AG04450 (cell line): ENCODE data around the gene SLC39A11. TPM values are rescaled to one million over a fixed set of nuclear protein-coding genes. Genes with fewer than 3 reads are reported as not detected.

ENCODE experiments used
- CTCF ChIA-PET: fragments of 300-600, 350-600 bp; formaldehyde crosslinking; extraction: SDS; loops from one replicate; lab custom pipeline; 2022; ENCODE audit warnings: antibody characterized with exemption, inconsistent platforms; lab: Charles Lee
- POLR2A ChIA-PET: fragments of 350-600 bp; formaldehyde crosslinking; extraction: SDS; loops from one replicate; lab custom pipeline; 2021; ENCODE audit warnings: antibody characterized with exemption, inconsistent platforms; lab: Yijun Ruan, JAX
- DNase-seq: peaks from one replicate; pipeline ENCODE4 v3.0.0-alpha.2; 2011; ENCODE audit warnings: low read depth, low spot score
- H3K27ac ChIP-seq: one replicate; pipeline ENCODE4 v1.5.1; 2012; ENCODE audit warnings: low read depth, low read length, control low read depth
- H3K27me3 ChIP-seq: one replicate; pipeline ENCODE4 v1.6.0; 2012; ENCODE audit warnings: low read length; ENCODE audit not compliant: control insufficient read depth, insufficient read depth
- H3K4me3 ChIP-seq: 2 replicates; pipeline ENCODE4 v1.5.1; 2011; ENCODE audit warnings: mild to moderate bottlenecking, low read depth, low read length, control low read depth
- H3K9me3 ChIP-seq: 2 replicates; pipeline ENCODE4 v1.5.1; 2012; ENCODE audit warnings: low read length; ENCODE audit not compliant: control insufficient read depth, insufficient read depth
- CTCF ChIP-seq: IDR thresholded peaks from 2 replicates; pipeline ENCODE4 v1.5.1; 2011; ENCODE audit warnings: low read depth, low read length, control low read depth, inconsistent platforms
- polyA plus RNA-seq: library from polyadenylated mRNA; depleted of rRNA; stranded (reverse); fragments of >200 nt; gene quantifications from 2 replicates; pipeline ENCODE4 v1.2.3, GENCODE V29; 2011

The SLC39A11 gene
- polyA plus RNA-seq, 1 experiment = 18.0 TPM

GRCh38 chr17:72644492-72644891 lies 448.0 kb downstream of the SLC39A11 start:
- Histone ChIP-seq H3K27ac (no peak overlapping the region), H3K9me3 (no peaks in the 10 kb centered on the region), H3K4me3 (no peak overlapping the region), H3K27me3 (no peaks in the 10 kb centered on the region)
- POLR2A ChIA-PET = no interaction called here
- CTCF ChIA-PET = interaction anchor here (1.2 kb wide), 1 partner anchor 88 kb away, joined by 4 read pairs; no protein-coding TSS in a partner anchor
- no peak for TF ChIP-seq CTCF
- no peak for DNase-seq

- ChIA-PET CTCF (interaction anchor here (1.5 kb wide), 1 partner anchor 87 kb away, joined by 8 read pairs; no protein-coding TSS in a partner anchor), POLR2A (no interaction called here)
- H3K4me3 ChIP-seq = no peak overlapping the region
- H3K9me3 ChIP-seq = no peaks in the 10 kb centered on the region
- no peak for TF ChIP-seq CTCF
- DNase-seq = no peak
- no peak overlapping the region for H3K27ac ChIP-seq
- no peaks in the 10 kb centered on the region for H3K27me3 ChIP-seq
These were observed 448.8 kb downstream of the SLC39A11 start for GRCh38 chr17:72643575-72644216.

GRCh38 chr17:72642720-72643119 lies 449.8 kb downstream of the SLC39A11 start:
- TF ChIP-seq CTCF = no peak
- Histone ChIP-seq H3K9me3 (no peaks in the 10 kb centered on the region; the same call in 1 of the 2 replicates), H3K4me3 (no peak overlapping the region), H3K27ac (no peak overlapping the region), H3K27me3 (no peaks in the 10 kb centered on the region)
- no peak for DNase-seq
- CTCF ChIA-PET = interaction anchor here (1.1 to 1.5 kb wide), 2 partner anchors 83 to 86 kb away, joined by 3 to 8 read pairs; no protein-coding TSS in a partner anchor
- POLR2A ChIA-PET = no interaction called here

GRCh38 chr17:72640415-72641165 lies 451.9 kb downstream of the SLC39A11 start:
- POLR2A ChIA-PET = interaction anchor here (0.5 kb wide), 1 partner anchor 22 kb away, joined by 3 read pairs; no protein-coding TSS in a partner anchor
- CTCF ChIA-PET = no interaction called here
- Histone ChIP-seq H3K27me3 (peaks cover 5% of the 10 kb centered on the region), H3K27ac (no peak overlapping the region), H3K4me3 (peak overlapping the region; percentile 13; the same call in 1 of the 2 replicates), H3K9me3 (no peaks in the 10 kb centered on the region; the same call in 1 of the 2 replicates)
- DNase-seq = no peak
- no peak for TF ChIP-seq CTCF
